ENCODE results near the gene PRKG1. TPM values are rescaled to one million over a fixed set of nuclear protein-coding genes. Genes with fewer than 3 reads are reported as not detected.

Gene PRKG1
- total RNA-seq, 1 experiment from 2014 or later: 7.4 TPM

- Histone ChIP-seq H4K20me1 (ENCODE audit: low read length) (no peaks in the 10 kb centered on the region), H3K9me2 (replicated peaks; ENCODE audit: low read length) (no peaks in the 10 kb centered on the region), H3K4me3 (ENCODE audit: low read length) (no peak overlapping the region), H3K27ac (ENCODE audit: low read length) (no peak overlapping the region), H3F3A (ENCODE audit: low read length, unreplicated experiment) (no peaks in the 10 kb centered on the region), H3K9ac (ENCODE audit: low read length) (no peak overlapping the region), H2AFZ (ENCODE audit: low read length) (no peak overlapping the region), H3K79me2 (ENCODE audit: low read length) (no peaks in the 10 kb centered on the region), H3K36me3 (ENCODE audit: low read depth, low read length) (no peaks in the 10 kb centered on the region), H3K27me3 (ENCODE audit: low read length) (no peaks in the 10 kb centered on the region), H3K4me1 (ENCODE audit: insufficient read depth, low read length) (no peaks in the 10 kb centered on the region), H3K4me2 (ENCODE audit: low read length) (no peak overlapping the region), H3K9me3 (ENCODE audit: low read length) (no peaks in the 10 kb centered on the region)
- ATAC-seq (no peak), DNase-seq (no peak)
- ChIA-PET POLR2A (ENCODE audit: unreplicated experiment) (no interaction called here), CTCF (no interaction called here)
- TF ChIP-seq EZH2phosphoT487 (IDR thresholded peaks at IDR 0.05; ENCODE audit: borderline replicate concordance, low read length): no peak
- TF ChIP-seq CTCF (conservative IDR thresholded peaks at IDR 0.05; ENCODE audit: low read depth, low read length): no peak
- TF ChIP-seq EZH2 (IDR thresholded peaks at IDR 0.05; ENCODE audit: low read length, unreplicated experiment): no peak
- no TSS peak for BruUV-seq (replicated peaks)
- intact Hi-C loops (cut with micrococcal nuclease): no loop called here
Measured at GRCh38 chr10:51760864-51761640, 686.8 kb downstream of the PRKG1 start.

- Histone ChIP-seq H3K27me3 (ENCODE audit: low read length) (no peaks in the 10 kb centered on the region), H2AFZ (ENCODE audit: low read length) (no peak overlapping the region), H3K4me3 (ENCODE audit: low read length) (no peak overlapping the region), H3K36me3 (ENCODE audit: low read depth, low read length) (no peaks in the 10 kb centered on the region), H3K9me3 (ENCODE audit: low read length) (no peaks in the 10 kb centered on the region), H3F3A (ENCODE audit: low read length, unreplicated experiment) (no peaks in the 10 kb centered on the region), H3K4me1 (ENCODE audit: insufficient read depth, low read length) (no peaks in the 10 kb centered on the region), H3K79me2 (ENCODE audit: low read length) (no peaks in the 10 kb centered on the region), H3K4me2 (ENCODE audit: low read length) (no peak overlapping the region), H4K20me1 (ENCODE audit: low read length) (no peaks in the 10 kb centered on the region), H3K9ac (ENCODE audit: low read length) (no peak overlapping the region), H3K27ac (ENCODE audit: low read length) (no peak overlapping the region), H3K9me2 (replicated peaks; ENCODE audit: low read length) (no peaks in the 10 kb centered on the region)
- POLR2A ChIA-PET (ENCODE audit: unreplicated experiment): no interaction called here
- DNase-seq (no peak), ATAC-seq (no peak)
- no peak for TF ChIP-seq EZH2phosphoT487 (IDR thresholded peaks at IDR 0.05; ENCODE audit: borderline replicate concordance, low read length)
- TF ChIP-seq EZH2 (IDR thresholded peaks at IDR 0.05; ENCODE audit: low read length, unreplicated experiment): no peak
- TF ChIP-seq CTCF (conservative IDR thresholded peaks at IDR 0.05; ENCODE audit: low read depth, low read length): no peak
- CTCF ChIA-PET: no interaction called here
- intact Hi-C loops (cut with micrococcal nuclease): no loop called here
- no TSS peak for BruUV-seq (replicated peaks)
Measured at GRCh38 chr10:51763746-51764145, 689.5 kb downstream of the PRKG1 start.

GRCh38 chr10:51765284-51765971 lies 691.1 kb downstream of the PRKG1 start:
- ChIA-PET CTCF (no interaction called here), POLR2A (ENCODE audit: unreplicated experiment) (no interaction called here)
- Histone ChIP-seq H3K27me3 (ENCODE audit: low read length) (no peaks in the 10 kb centered on the region), H3K79me2 (ENCODE audit: low read length) (no peaks in the 10 kb centered on the region), H3K4me1 (ENCODE audit: insufficient read depth, low read length) (no peaks in the 10 kb centered on the region), H3K27ac (ENCODE audit: low read length) (no peak overlapping the region), H3K9me2 (replicated peaks; ENCODE audit: low read length) (no peaks in the 10 kb centered on the region), H3K9ac (ENCODE audit: low read length) (no peak overlapping the region), H3K4me3 (ENCODE audit: low read length) (no peak overlapping the region), H2AFZ (ENCODE audit: low read length) (no peak overlapping the region), H3K36me3 (ENCODE audit: low read depth, low read length) (no peaks in the 10 kb centered on the region), H3K9me3 (ENCODE audit: low read length) (no peaks in the 10 kb centered on the region), H3F3A (ENCODE audit: low read length, unreplicated experiment) (no peaks in the 10 kb centered on the region), H3K4me2 (ENCODE audit: low read length) (no peak overlapping the region), H4K20me1 (ENCODE audit: low read length) (no peaks in the 10 kb centered on the region)
- intact Hi-C loops (cut with micrococcal nuclease): no loop called here
- DNase-seq (no peak), ATAC-seq (no peak)
- BruUV-seq (replicated peaks): no TSS peak
- TF ChIP-seq CTCF (conservative IDR thresholded peaks at IDR 0.05; ENCODE audit: low read depth, low read length): no peak
- TF ChIP-seq EZH2phosphoT487 (IDR thresholded peaks at IDR 0.05; ENCODE audit: borderline replicate concordance, low read length): no peak
- TF ChIP-seq EZH2 (IDR thresholded peaks at IDR 0.05; ENCODE audit: low read length, unreplicated experiment): no peak
